ENCODE results near the gene TCF7L1. TPM values are rescaled to one million over a fixed set of nuclear protein-coding genes. Genes with fewer than 3 reads are reported as not detected.

TCF7L1 gene
- total RNA-seq, 1 experiment from 2014 or later = 2.8 TPM

DNA sequence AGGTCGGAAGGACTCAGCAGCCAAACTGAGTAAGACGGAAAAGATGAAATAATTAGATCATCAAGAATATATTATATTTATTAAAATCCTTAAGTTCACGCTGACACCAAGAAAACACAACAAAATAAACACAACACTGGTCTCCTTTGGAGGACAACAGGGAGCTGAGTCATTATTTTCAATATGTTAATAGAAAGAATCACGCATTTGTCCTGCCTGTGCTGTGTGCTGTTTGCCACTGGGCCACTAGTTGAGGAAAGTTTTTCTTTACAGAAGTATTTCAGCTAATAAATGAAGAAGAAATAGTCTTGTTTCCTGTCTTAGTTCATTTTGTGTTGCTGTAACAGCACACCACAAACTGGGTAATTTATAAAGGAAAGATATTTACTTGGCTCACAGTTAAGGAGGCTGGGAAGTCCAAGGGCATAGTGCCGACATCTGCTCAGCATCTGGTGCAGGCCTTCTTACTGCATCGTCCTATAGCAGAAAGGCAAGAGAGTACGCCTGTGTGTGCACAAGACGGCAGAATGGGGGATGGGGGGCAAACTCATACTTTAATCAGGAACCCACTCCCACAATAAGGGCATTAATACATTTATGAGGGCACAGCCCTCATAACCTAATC, 88.0 kb downstream of the TCF7L1 start:
- H3K4me3 ChIP-seq = no peak overlapping the region
- H2AFZ ChIP-seq = no peak overlapping the region
- ChIA-PET POLR2A (ENCODE audit: unreplicated experiment) (no interaction called here), CTCF (interaction anchor here (0.6 kb wide), 1 partner anchor 85 kb away, joined by 3 read pairs; no protein-coding TSS in a partner anchor)
- H3K79me2 ChIP-seq (ENCODE audit: low read depth) = no peaks in the 10 kb centered on the region
- no peaks in the 10 kb centered on the region for H3K9me3 ChIP-seq (ENCODE audit: insufficient read depth, low read depth)
- intact Hi-C loops (cut with micrococcal nuclease; ENCODE audit: unreplicated experiment) = loop anchor here (10.0 kb wide), 1 partner anchor 56 kb away; no protein-coding TSS in a partner anchor
- H3K27ac ChIP-seq = no peak overlapping the region
- DNase-seq = no peak
- no peaks in the 10 kb centered on the region; the same call in none of the 2 replicates for H3K27me3 ChIP-seq (ENCODE audit: insufficient read depth, low read depth)
- no peaks in the 10 kb centered on the region for H3K36me3 ChIP-seq (ENCODE audit: low read depth)
- no TSS peak for BruUV-seq (replicated peaks)
- H3K4me2 ChIP-seq = no peak overlapping the region
- no peaks in the 10 kb centered on the region for H3F3A ChIP-seq (ENCODE audit: insufficient read depth, low read depth)
- TF ChIP-seq, protein P1, sequence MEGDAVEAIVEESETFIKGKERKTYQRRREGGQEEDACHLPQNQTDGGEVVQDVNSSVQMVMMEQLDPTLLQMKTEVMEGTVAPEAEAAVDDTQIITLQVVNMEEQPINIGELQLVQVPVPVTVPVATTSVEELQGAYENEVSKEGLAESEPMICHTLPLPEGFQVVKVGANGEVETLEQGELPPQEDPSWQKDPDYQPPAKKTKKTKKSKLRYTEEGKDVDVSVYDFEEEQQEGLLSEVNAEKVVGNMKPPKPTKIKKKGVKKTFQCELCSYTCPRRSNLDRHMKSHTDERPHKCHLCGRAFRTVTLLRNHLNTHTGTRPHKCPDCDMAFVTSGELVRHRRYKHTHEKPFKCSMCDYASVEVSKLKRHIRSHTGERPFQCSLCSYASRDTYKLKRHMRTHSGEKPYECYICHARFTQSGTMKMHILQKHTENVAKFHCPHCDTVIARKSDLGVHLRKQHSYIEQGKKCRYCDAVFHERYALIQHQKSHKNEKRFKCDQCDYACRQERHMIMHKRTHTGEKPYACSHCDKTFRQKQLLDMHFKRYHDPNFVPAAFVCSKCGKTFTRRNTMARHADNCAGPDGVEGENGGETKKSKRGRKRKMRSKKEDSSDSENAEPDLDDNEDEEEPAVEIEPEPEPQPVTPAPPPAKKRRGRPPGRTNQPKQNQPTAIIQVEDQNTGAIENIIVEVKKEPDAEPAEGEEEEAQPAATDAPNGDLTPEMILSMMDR (conservative IDR thresholded peaks at IDR 0.05) = no peak
- no peak for TF ChIP-seq EZH2 (IDR thresholded peaks at IDR 0.05; ENCODE audit: low read depth)
- H3K9me2 ChIP-seq (ENCODE audit: insufficient read depth) = no peaks in the 10 kb centered on the region
- 0 out of 2 replicates have a peak, but pooled peaks cover 6% of the 10 kb centered on the region for H3K4me1 ChIP-seq (replicated peaks; ENCODE audit: insufficient read depth)
- H4K20me1 ChIP-seq (ENCODE audit: insufficient read depth) = no peaks in the 10 kb centered on the region

DNA sequence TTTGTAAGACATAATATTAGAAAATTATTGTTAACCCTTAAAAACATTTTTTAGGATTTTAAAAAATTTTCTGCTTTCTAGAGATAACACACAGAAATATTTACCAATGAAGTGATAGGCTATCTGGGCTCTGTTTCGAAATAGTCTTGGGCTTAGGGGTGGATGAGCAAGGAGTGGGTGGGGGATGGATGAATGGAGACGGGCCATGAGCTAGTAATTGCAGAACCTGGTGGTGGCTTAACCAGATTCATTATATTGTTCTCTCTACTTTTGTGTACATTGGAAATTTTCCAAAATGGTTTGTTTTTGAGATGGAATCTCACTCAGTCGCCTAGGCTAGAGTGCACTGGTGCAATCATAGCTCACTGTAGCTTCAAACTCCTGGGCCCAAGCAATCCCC, 89.6 kb downstream of the TCF7L1 start:
- Histone ChIP-seq H3K79me2 (ENCODE audit: low read depth) (no peaks in the 10 kb centered on the region), H4K20me1 (ENCODE audit: insufficient read depth) (no peaks in the 10 kb centered on the region), H3K4me1 (replicated peaks; ENCODE audit: insufficient read depth) (0 out of 2 replicates have a peak, but pooled peaks cover 6% of the 10 kb centered on the region), H3K9me3 (ENCODE audit: insufficient read depth, low read depth) (no peaks in the 10 kb centered on the region), H3K4me2 (no peak overlapping the region), H3K27ac (no peak overlapping the region), H3K4me3 (no peak overlapping the region), H2AFZ (no peak overlapping the region), H3K36me3 (ENCODE audit: low read depth) (no peaks in the 10 kb centered on the region), H3K9me2 (ENCODE audit: insufficient read depth) (no peaks in the 10 kb centered on the region), H3F3A (ENCODE audit: insufficient read depth, low read depth) (no peaks in the 10 kb centered on the region), H3K27me3 (ENCODE audit: insufficient read depth, low read depth) (no peaks in the 10 kb centered on the region)
- DNase-seq = peak in 1 of 2 experiments; percentile 50
- ChIA-PET CTCF (no interaction called here), POLR2A (ENCODE audit: unreplicated experiment) (no interaction called here)
- no TSS peak for BruUV-seq (replicated peaks)
- TF ChIP-seq EZH2 (IDR thresholded peaks at IDR 0.05; ENCODE audit: low read depth) = no peak
- TF ChIP-seq, protein P1 (conservative IDR thresholded peaks at IDR 0.05) = no peak
- intact Hi-C loops (cut with micrococcal nuclease; ENCODE audit: unreplicated experiment) = loop anchor here (10.0 kb wide), 1 partner anchor 58 kb away; no protein-coding TSS in a partner anchor

DNA sequence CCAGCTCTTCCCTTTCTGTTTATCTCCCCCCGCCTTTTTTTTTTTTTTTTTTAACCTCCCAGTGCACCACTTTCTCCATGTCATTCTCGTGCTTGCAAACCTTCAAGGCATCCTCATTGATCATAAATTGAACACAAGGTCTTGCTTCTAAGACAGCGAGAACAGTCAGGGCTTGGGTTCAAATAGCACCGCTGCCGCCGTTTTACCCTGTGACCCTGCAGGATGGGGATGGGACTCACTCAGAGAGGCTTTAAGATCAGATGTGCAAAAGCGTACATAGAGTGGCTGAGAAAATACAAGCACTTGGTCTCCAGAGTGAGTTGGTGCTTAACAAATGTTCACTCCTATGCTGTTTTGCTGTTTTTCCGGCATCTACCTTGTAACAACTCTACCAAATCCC, 93.6 kb downstream of the TCF7L1 start:
- Histone ChIP-seq H3K9me2 (ENCODE audit: insufficient read depth) (no peaks in the 10 kb centered on the region), H3K27me3 (ENCODE audit: insufficient read depth, low read depth) (no peaks in the 10 kb centered on the region), H3K4me2 (no peak overlapping the region), H3F3A (ENCODE audit: insufficient read depth, low read depth) (no peaks in the 10 kb centered on the region), H3K27ac (no peak overlapping the region), H3K36me3 (ENCODE audit: low read depth) (no peaks in the 10 kb centered on the region), H4K20me1 (ENCODE audit: insufficient read depth) (no peaks in the 10 kb centered on the region), H3K4me3 (no peak overlapping the region), H3K9me3 (ENCODE audit: insufficient read depth, low read depth) (no peaks in the 10 kb centered on the region), H2AFZ (no peak overlapping the region), H3K79me2 (ENCODE audit: low read depth) (no peaks in the 10 kb centered on the region), H3K4me1 (replicated peaks; ENCODE audit: insufficient read depth) (0 out of 2 replicates have a peak, but pooled peaks cover 6% of the 10 kb centered on the region)
- CTCF ChIA-PET = no interaction called here
- no peak for DNase-seq
- intact Hi-C loops (cut with micrococcal nuclease; ENCODE audit: unreplicated experiment) = loop anchor here (10.0 kb wide), 1 partner anchor 62 kb away; no protein-coding TSS in a partner anchor
- POLR2A ChIA-PET (ENCODE audit: unreplicated experiment) = no interaction called here
- no TSS peak for BruUV-seq (replicated peaks)
- TF ChIP-seq, protein P1 (conservative IDR thresholded peaks at IDR 0.05) = no peak
- TF ChIP-seq EZH2 (IDR thresholded peaks at IDR 0.05; ENCODE audit: low read depth) = no peak
